Measurements from ENCODE around the gene WNT9A. TPM values are rescaled to one million over a fixed set of nuclear protein-coding genes. Genes with fewer than 3 reads are reported as not detected.

The WNT9A gene
- total and polyA plus RNA-seq, 7 experiments from 2014 or later: 0.29 TPM; not detected in 6

DNA sequence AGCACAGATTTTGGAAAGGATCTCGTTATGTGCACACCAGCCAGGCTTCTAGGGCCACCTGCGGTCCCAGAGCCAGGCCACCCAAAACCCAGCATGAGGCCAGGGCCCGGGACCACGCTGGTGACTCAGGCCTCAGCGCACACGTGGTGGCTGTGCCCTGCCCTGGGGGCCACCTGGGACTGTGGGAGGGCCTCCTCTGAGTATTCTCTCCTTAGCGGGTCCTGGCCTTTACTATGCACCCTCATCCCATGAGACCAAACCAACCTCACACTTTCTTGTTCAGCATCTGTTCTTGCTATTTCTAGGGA, 9.9 kb downstream of the WNT9A start:
- Histone ChIP-seq H3K4me3 (ENCODE audit: low read length) (no peak overlapping the region), H3K27me3 (ENCODE audit: control insufficient read depth in 2 of 2, insufficient read depth in 2 of 2, low read length in 2 of 2) (no peaks in the 10 kb centered on the region), H3K36me3 (ENCODE audit: control insufficient read depth in 2 of 3, insufficient read depth in 3 of 3, low read length in 3 of 3) (no peaks in the 10 kb centered on the region), H3K27ac (ENCODE audit: low read depth, low read length) (no peak overlapping the region), H3K4me1 (ENCODE audit: control insufficient read depth in 2 of 2, insufficient read depth in 2 of 2, low read length in 2 of 2) (no peaks in the 10 kb centered on the region), H3K9me3 (ENCODE audit: control insufficient read depth in 2 of 3, low read length in 3 of 3) (no peaks in the 10 kb centered on the region)
- H3K9me3 Mint-ChIP-seq: peaks cover 0 to 8% (median 0%) of the 10 kb centered on the region in 11 donors
- H3K4me3 Mint-ChIP-seq: no peak overlapping the region
- H3K4me1 Mint-ChIP-seq: peaks cover 0 to 9% (median 0%) of the 10 kb centered on the region in 7 donors
- CTCF ChIA-PET: no interaction called here
- H3K36me3 Mint-ChIP-seq: peaks cover 0 to 3% (median 0%) of the 10 kb centered on the region in 5 donors
- H3K27ac Mint-ChIP-seq: no peak overlapping the region
- H3K27me3 Mint-ChIP-seq: peaks cover 0 to 3% (median 0%) of the 10 kb centered on the region in 5 donors
- no peak for DNase-seq
- intact Hi-C loops (cut with micrococcal nuclease): no loop called here
- POLR2A ChIA-PET: no interaction called here
- no peak for ATAC-seq

DNA sequence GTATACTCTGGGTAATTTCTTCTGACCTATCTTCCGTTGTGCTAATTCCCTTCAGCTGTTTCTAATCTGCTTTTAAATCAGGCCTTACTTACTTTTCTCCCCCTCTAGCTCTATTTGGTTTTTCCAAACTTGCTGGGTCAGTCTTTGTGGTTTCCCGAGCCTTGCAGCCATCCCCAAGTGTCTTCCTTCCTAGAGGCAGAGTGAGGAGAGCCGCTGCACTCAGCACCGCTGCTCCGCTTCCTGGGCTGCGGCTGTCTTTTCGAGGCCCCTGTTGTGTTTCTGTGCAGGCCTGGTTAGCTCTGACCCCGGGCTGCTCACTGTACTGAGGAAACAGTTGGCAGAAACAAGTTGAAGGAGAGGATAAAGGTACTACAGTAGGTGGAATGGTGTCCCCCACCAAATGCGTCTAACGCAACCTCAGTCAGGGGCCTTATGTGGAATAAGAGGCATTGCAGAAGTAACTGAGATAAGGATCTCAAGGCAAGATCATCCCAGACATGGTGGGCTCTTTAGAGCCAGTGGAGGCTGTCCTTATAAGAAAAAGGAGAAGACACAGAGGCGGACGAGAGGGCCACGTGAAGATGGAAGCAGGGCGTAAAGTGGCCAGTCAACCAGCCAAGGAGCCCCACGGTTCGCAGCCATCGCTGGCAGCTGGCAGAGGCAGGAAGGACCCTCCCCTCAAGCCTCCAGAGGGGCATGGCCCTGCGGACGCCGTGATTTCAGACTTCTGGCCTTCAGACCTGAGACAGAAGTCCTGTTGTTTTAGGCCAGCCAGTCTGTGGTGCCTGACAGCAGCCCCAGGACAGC, 10.5 kb downstream of the WNT9A start:
- intact Hi-C loops (cut with micrococcal nuclease): no loop called here
- DNase-seq: peak in 1 of 9 donors; percentile 18
- Histone ChIP-seq H3K27ac (ENCODE audit: low read depth, low read length) (no peak overlapping the region), H3K36me3 (ENCODE audit: control insufficient read depth in 2 of 3, insufficient read depth in 3 of 3, low read length in 3 of 3) (no peaks in the 10 kb centered on the region), H3K9me3 (ENCODE audit: control insufficient read depth in 2 of 3, low read length in 3 of 3) (no peaks in the 10 kb centered on the region), H3K27me3 (ENCODE audit: control insufficient read depth in 2 of 2, insufficient read depth in 2 of 2, low read length in 2 of 2) (no peaks in the 10 kb centered on the region), H3K4me1 (ENCODE audit: control insufficient read depth in 2 of 2, insufficient read depth in 2 of 2, low read length in 2 of 2) (no peaks in the 10 kb centered on the region), H3K4me3 (ENCODE audit: low read length) (no peak overlapping the region)
- Mint-ChIP-seq H3K9me3 (peaks cover 0 to 8% (median 0%) of the 10 kb centered on the region in 11 donors), H3K27me3 (peaks cover 0 to 7% (median 0%) of the 10 kb centered on the region in 5 donors), H3K4me3 (peak overlapping the region in 1 of 10 donors; percentile 41), H3K27ac (peak overlapping the region in 3 of 9 donors; percentile 13 to 61 (median 59)), H3K36me3 (peaks cover 0 to 3% (median 0%) of the 10 kb centered on the region in 5 donors), H3K4me1 (peaks cover 0 to 13% (median 4%) of the 10 kb centered on the region in 7 donors)
- POLR2A ChIA-PET: no interaction called here
- ATAC-seq: no peak
- CTCF ChIA-PET: interaction anchor here (0.8 kb wide), 1 partner anchor 78 kb away, joined by 4 read pairs; no protein-coding TSS in a partner anchor

DNA sequence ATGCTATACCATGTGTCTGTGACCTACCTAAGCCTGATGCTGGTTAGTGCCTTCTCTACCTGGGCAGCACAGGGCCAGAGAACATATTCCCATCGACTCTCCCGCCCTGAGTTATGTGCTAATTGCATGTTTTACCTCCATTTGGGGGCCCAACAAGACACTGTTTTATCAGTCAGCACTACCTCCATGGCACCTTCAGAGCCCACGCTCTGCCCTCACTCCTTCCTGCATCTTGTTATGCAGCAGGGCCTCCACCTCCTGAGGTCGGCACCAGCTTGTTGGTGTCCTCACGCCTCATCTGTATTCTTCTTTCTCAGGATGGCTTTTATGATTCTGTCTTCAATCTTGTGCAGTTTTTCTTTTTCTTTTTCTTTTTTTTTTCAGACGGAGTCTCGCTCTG, 11.9 kb downstream of the WNT9A start:
- Histone ChIP-seq H3K36me3 (ENCODE audit: control insufficient read depth in 2 of 3, insufficient read depth in 3 of 3, low read length in 3 of 3) (no peaks in the 10 kb centered on the region), H3K4me1 (ENCODE audit: control insufficient read depth in 2 of 2, insufficient read depth in 2 of 2, low read length in 2 of 2) (no peaks in the 10 kb centered on the region), H3K27ac (ENCODE audit: low read depth, low read length) (no peak overlapping the region), H3K9me3 (ENCODE audit: control insufficient read depth in 2 of 3, low read length in 3 of 3) (no peaks in the 10 kb centered on the region), H3K27me3 (ENCODE audit: control insufficient read depth in 2 of 2, insufficient read depth in 2 of 2, low read length in 2 of 2) (no peaks in the 10 kb centered on the region), H3K4me3 (ENCODE audit: low read length) (no peak overlapping the region)
- Mint-ChIP-seq H3K27me3 (peaks cover 0 to 7% (median 0%) of the 10 kb centered on the region in 5 donors), H3K27ac (peak overlapping the region in 1 of 9 donors; percentile 45), H3K9me3 (peaks cover 0 to 8% (median 0%) of the 10 kb centered on the region in 11 donors), H3K4me3 (no peak overlapping the region), H3K36me3 (peaks cover 0 to 3% (median 0%) of the 10 kb centered on the region in 5 donors), H3K4me1 (peaks cover 0 to 25% (median 15%) of the 10 kb centered on the region in 7 donors)
- ATAC-seq: no peak
- no peak for DNase-seq
- POLR2A ChIA-PET: no interaction called here
- intact Hi-C loops (cut with micrococcal nuclease): no loop called here
- CTCF ChIA-PET: no interaction called here

DNA sequence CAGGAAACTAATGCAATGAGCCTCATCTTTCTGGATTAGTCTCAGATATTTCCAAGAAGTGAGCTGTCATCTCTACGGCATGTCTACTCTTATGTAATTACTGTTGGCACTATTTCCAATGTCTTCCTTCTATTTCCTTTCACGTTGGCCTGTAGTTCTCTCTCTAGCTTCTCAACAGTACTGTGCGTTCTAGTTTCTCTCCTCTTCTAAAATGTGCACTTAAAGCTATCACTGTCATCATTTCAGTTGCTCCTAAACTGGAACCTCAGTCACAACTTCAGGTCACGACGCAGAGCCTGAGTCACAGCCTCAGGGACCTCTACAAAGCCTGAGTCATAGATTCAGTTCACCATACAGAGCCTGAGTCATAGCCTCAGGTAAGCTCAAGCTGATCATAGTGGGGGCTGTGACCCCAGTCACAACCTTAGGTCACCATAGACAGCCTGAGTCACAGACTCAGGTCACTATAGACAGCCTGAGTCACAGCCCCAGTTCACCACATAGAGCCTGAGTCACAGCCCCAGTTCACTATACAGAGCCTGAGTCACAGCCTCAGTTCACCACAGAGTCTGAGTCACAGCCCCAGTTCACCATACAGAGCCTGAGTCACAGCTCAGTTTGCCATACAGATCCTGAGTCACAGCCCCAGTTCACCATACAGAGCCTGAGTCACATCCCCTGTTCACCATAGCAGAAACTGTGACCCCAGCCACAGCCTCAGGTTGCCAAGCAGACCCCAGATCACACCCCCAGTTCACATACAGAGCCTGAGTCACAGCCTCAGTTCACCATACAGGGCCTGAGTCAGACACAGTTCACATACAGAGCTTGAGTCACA, 13.0 kb downstream of the WNT9A start:
- Histone ChIP-seq H3K4me3 (ENCODE audit: low read length) (no peak overlapping the region), H3K4me1 (ENCODE audit: control insufficient read depth in 2 of 2, insufficient read depth in 2 of 2, low read length in 2 of 2) (no peaks in the 10 kb centered on the region), H3K9me3 (ENCODE audit: control insufficient read depth in 2 of 3, low read length in 3 of 3) (no peaks in the 10 kb centered on the region), H3K27ac (ENCODE audit: low read depth, low read length) (no peak overlapping the region), H3K36me3 (ENCODE audit: control insufficient read depth in 2 of 3, insufficient read depth in 3 of 3, low read length in 3 of 3) (no peaks in the 10 kb centered on the region), H3K27me3 (ENCODE audit: control insufficient read depth in 2 of 2, insufficient read depth in 2 of 2, low read length in 2 of 2) (no peaks in the 10 kb centered on the region)
- Mint-ChIP-seq H3K9me3 (peaks cover 0 to 8% (median 0%) of the 10 kb centered on the region in 11 donors), H3K4me1 (peaks cover 0 to 26% (median 15%) of the 10 kb centered on the region in 7 donors), H3K27ac (peak overlapping the region in 3 of 9 donors; percentile 0 to 56 (median 45)), H3K27me3 (peaks cover 0 to 7% (median 0%) of the 10 kb centered on the region in 5 donors), H3K4me3 (no peak overlapping the region), H3K36me3 (peaks cover 0 to 3% (median 0%) of the 10 kb centered on the region in 5 donors)
- CTCF ChIA-PET: no interaction called here
- no peak for DNase-seq
- ATAC-seq: peak; percentile 70
- POLR2A ChIA-PET: no interaction called here
- intact Hi-C loops (cut with micrococcal nuclease): no loop called here

DNA sequence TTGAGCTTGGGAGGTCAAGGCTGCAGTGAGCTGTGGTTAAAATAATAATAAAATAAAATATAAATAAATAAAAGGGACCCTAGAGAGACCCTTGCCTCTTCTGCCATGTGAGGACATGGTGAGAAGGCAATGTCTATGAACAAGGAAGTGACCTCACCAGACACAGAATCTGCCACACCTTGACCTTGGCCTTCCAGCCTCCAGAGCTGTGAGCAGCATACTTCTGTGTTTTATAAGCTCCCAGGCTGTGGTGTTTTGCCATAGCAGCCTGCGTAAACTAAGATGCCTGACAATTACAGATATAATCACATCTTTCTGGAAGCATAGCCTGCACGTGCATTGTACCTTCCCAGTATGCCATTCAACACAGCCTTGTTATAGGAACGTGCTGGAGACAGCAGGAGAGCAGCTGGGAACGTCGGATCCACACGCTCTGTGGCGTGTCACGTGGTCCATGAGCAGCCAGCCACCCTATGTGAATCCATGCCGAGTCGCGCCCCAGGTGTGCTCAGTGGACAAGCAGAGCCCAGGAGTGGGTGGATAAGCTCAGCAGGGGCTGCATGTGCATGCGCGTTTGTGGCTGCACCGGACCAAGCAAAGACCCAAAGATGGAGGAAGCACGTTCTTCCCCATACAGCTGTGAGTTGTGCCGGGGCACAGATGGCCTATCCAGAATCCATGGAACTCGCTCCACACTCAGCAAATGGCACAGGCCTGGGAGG, 17.8 kb downstream of the WNT9A start:
- no peak overlapping the region for H3K4me3 Mint-ChIP-seq
- POLR2A ChIA-PET: no interaction called here
- no peak overlapping the region for H3K27ac Mint-ChIP-seq
- Histone ChIP-seq H3K27ac (ENCODE audit: low read depth, low read length) (no peak overlapping the region), H3K9me3 (ENCODE audit: control insufficient read depth in 2 of 3, low read length in 3 of 3) (no peaks in the 10 kb centered on the region), H3K36me3 (ENCODE audit: control insufficient read depth in 2 of 3, insufficient read depth in 3 of 3, low read length in 3 of 3) (no peaks in the 10 kb centered on the region), H3K4me3 (ENCODE audit: low read length) (no peak overlapping the region), H3K4me1 (ENCODE audit: control insufficient read depth in 2 of 2, insufficient read depth in 2 of 2, low read length in 2 of 2) (no peaks in the 10 kb centered on the region), H3K27me3 (ENCODE audit: control insufficient read depth in 2 of 2, insufficient read depth in 2 of 2, low read length in 2 of 2) (no peaks in the 10 kb centered on the region)
- no peaks in the 10 kb centered on the region for H3K36me3 Mint-ChIP-seq
- CTCF ChIA-PET: no interaction called here
- H3K9me3 Mint-ChIP-seq: peaks cover 0 to 1% (median 0%) of the 10 kb centered on the region in 11 donors
- ATAC-seq: no peak
- DNase-seq: no peak
- H3K4me1 Mint-ChIP-seq: peaks cover 0 to 20% (median 15%) of the 10 kb centered on the region in 7 donors
- H3K27me3 Mint-ChIP-seq: peaks cover 0 to 7% (median 0%) of the 10 kb centered on the region in 5 donors
- intact Hi-C loops (cut with micrococcal nuclease): no loop called here

DNA sequence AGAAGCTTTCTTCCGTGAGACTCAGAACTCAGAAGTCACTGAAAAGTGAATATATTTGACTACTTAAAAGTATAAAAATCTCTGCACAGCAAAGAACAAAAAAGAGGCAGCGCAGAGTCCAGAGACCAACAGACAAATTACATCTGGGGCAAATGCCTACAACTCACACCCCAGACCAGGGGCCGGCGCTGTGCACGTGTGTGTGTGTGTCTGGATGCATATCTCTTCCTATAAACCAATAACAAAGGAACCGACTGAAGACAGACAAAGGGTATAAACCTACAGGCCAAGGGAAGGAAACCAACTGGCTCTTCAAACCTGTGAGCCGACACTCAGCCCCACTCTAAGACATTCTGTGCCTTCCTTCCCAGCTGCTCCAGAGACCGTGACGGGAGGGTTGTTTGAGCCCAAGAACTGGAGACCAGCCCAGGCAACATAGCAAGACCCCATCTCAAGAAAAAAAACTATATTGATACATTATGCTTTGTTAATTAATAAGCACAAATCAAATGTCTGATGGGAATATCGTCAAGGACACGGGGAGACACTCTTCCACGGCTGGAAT, 18.8 kb downstream of the WNT9A start:
- Mint-ChIP-seq H3K9me3 (no peaks in the 10 kb centered on the region), H3K27me3 (peaks cover 0 to 7% (median 0%) of the 10 kb centered on the region in 5 donors), H3K36me3 (no peaks in the 10 kb centered on the region), H3K27ac (peak overlapping the region in 2 of 9 donors; percentile 46 to 68), H3K4me3 (no peak overlapping the region), H3K4me1 (peaks cover 0 to 20% (median 15%) of the 10 kb centered on the region in 7 donors)
- ATAC-seq (no peak), DNase-seq (no peak)
- intact Hi-C loops (cut with micrococcal nuclease): no loop called here
- ChIA-PET CTCF (no interaction called here), POLR2A (no interaction called here)
- Histone ChIP-seq H3K27ac (ENCODE audit: low read depth, low read length) (no peak overlapping the region), H3K4me3 (ENCODE audit: low read length) (no peak overlapping the region), H3K9me3 (ENCODE audit: control insufficient read depth in 2 of 3, low read length in 3 of 3) (no peaks in the 10 kb centered on the region), H3K27me3 (ENCODE audit: control insufficient read depth in 2 of 2, insufficient read depth in 2 of 2, low read length in 2 of 2) (no peaks in the 10 kb centered on the region), H3K4me1 (ENCODE audit: control insufficient read depth in 2 of 2, insufficient read depth in 2 of 2, low read length in 2 of 2) (no peaks in the 10 kb centered on the region), H3K36me3 (ENCODE audit: control insufficient read depth in 2 of 3, insufficient read depth in 3 of 3, low read length in 3 of 3) (no peaks in the 10 kb centered on the region)

All from naive thymus-derived CD4-positive, alpha-beta T cell (primary cell).